G401.6 (cell line): ENCODE measurements around the gene SMYD3.

Experiments
- FAIRE-seq: peaks from 2 replicates; lab custom pipeline; 2012; peaks lifted over from hg19 to GRCh38; lab: Jason Lieb, UNC

SMYD3 gene

GRCh38 chr1:246213502-246213901, 293.6 kb downstream of the SMYD3 start:
- no peak for FAIRE-seq

- no peak for FAIRE-seq
Measured at GRCh38 chr1:246213036-246213435, 294.0 kb downstream of the SMYD3 start.

- peak; percentile 30 for FAIRE-seq
Measured at GRCh38 chr1:246212013-246212412, 295.1 kb downstream of the SMYD3 start.

- FAIRE-seq: no peak
Measured at GRCh38 chr1:246210756-246211155, 296.3 kb downstream of the SMYD3 start.

GRCh38 chr1:246208105-246208504, 299.0 kb downstream of the SMYD3 start:
- no peak for FAIRE-seq

- no peak for FAIRE-seq
Measured at GRCh38 chr1:246203180-246203579, 303.9 kb downstream of the SMYD3 start.

- FAIRE-seq: no peak
Measured at GRCh38 chr1:246200738-246201137, 306.3 kb downstream of the SMYD3 start.

- no peak for FAIRE-seq
Measured at GRCh38 chr1:246200225-246200624, 306.9 kb downstream of the SMYD3 start.

- FAIRE-seq: no peak
Measured at GRCh38 chr1:246199086-246199645, 307.9 kb downstream of the SMYD3 start.

- no peak for FAIRE-seq
Measured at GRCh38 chr1:246198115-246198816, 308.8 kb downstream of the SMYD3 start.

GRCh38 chr1:246197076-246197475, 310.0 kb downstream of the SMYD3 start:
- FAIRE-seq: no peak

- no peak for FAIRE-seq
Measured at GRCh38 chr1:246195296-246195695, 311.8 kb downstream of the SMYD3 start.

- FAIRE-seq: no peak
Measured at GRCh38 chr1:246193537-246193936, 313.5 kb downstream of the SMYD3 start.

GRCh38 chr1:246189126-246189525, 318.0 kb downstream of the SMYD3 start:
- FAIRE-seq: no peak

GRCh38 chr1:246187834-246188372, 319.2 kb downstream of the SMYD3 start:
- FAIRE-seq: no peak

- no peak for FAIRE-seq
Measured at GRCh38 chr1:246184503-246184902, 322.6 kb downstream of the SMYD3 start.

- no peak for FAIRE-seq
Measured at GRCh38 chr1:246182149-246182851, 324.8 kb downstream of the SMYD3 start.

- FAIRE-seq: no peak
Measured at GRCh38 chr1:246181241-246181640, 325.8 kb downstream of the SMYD3 start.

GRCh38 chr1:246179401-246179800, 327.7 kb downstream of the SMYD3 start:
- no peak for FAIRE-seq

- no peak for FAIRE-seq
Measured at GRCh38 chr1:246178717-246179311, 328.3 kb downstream of the SMYD3 start.

GRCh38 chr1:246176126-246177024, 330.7 kb downstream of the SMYD3 start:
- no peak for FAIRE-seq
